Endodermal cell (in vitro differentiated cells): ENCODE measurements around the gene SLC5A10. TPM values are rescaled to one million over a fixed set of nuclear protein-coding genes. Genes with fewer than 3 reads are reported as not detected.

Experiments used
- DNase-seq: peaks from one replicate; pipeline ENCODE4 v3.0.0-alpha.2; 2017
- H3K27ac ChIP-seq: 2 replicates; pipeline ENCODE4 v1.5.1; 2013; ENCODE audit warnings: mild to moderate bottlenecking, low read depth, low read length, moderate library complexity
- H3K27me3 ChIP-seq: 2 replicates; pipeline ENCODE4 v1.6.1; 2013; ENCODE audit warnings: mild to moderate bottlenecking, low read length, moderate library complexity; ENCODE audit not compliant: insufficient read depth, control insufficient read depth, poor library complexity, severe bottlenecking
- H3K36me3 ChIP-seq: 2 replicates; pipeline ENCODE4 v1.7.0; 2013; ENCODE audit warnings: mild to moderate bottlenecking, low read length, moderate library complexity; ENCODE audit not compliant: control insufficient read depth, insufficient read depth
- H3K4me1 ChIP-seq: one replicate; pipeline ENCODE4 v1.7.0; 2013; ENCODE audit warnings: low read length; ENCODE audit not compliant: control insufficient read depth, insufficient read depth
- H3K4me3 ChIP-seq: 2 replicates; pipeline ENCODE4 v1.5.1; 2013; ENCODE audit warnings: mild to moderate bottlenecking, low read length, moderate library complexity
- H3K9ac ChIP-seq: 2 replicates; pipeline ENCODE4 v1.6.1; 2013; ENCODE audit warnings: mild to moderate bottlenecking, low read length, moderate library complexity; ENCODE audit not compliant: poor library complexity, severe bottlenecking; ENCODE audit errors: extremely low read depth
- H3K9me3 ChIP-seq: 2 replicates; pipeline ENCODE4 v1.6.1; 2013; ENCODE audit warnings: mild to moderate bottlenecking, low read length, moderate library complexity; ENCODE audit not compliant: control insufficient read depth
- H3K27ac Mint-ChIP-seq: 2 replicates; pipeline ENCODE4 v1.8.0; 2020; ENCODE audit warnings: mixed read lengths
- H3K27me3 Mint-ChIP-seq: 2 replicates; pipeline ENCODE4 v1.8.0; 2021; ENCODE audit warnings: mild to moderate bottlenecking, mixed read lengths; ENCODE audit not compliant: insufficient read depth
- H3K36me3 Mint-ChIP-seq: 2 replicates; pipeline ENCODE4 v1.8.0; 2020; ENCODE audit warnings: low read depth, mixed read lengths
- H3K4me1 Mint-ChIP-seq: 2 replicates; pipeline ENCODE4 v1.8.0; 2020; ENCODE audit warnings: mixed read lengths
- H3K4me3 Mint-ChIP-seq: 2 replicates; pipeline ENCODE4 v1.8.0; 2020; ENCODE audit warnings: mild to moderate bottlenecking, moderate library complexity, mixed read lengths
- H3K9me3 Mint-ChIP-seq: 2 replicates; pipeline ENCODE4 v1.8.0; 2020; ENCODE audit warnings: mild to moderate bottlenecking, mixed read lengths
- WGBS, 2 experiments: methylation state at CpG; one replicate each; pipeline versions ENCODE4 v1.1.5 to v1.1.7; 2013; ENCODE audit warnings: missing lambda C conversion rate in 2 of 2, mixed read lengths in 1 of 2; ENCODE audit not compliant: insufficient coverage in 1 of 2, insufficient read length in 1 of 2; 5-methylcytosine and 5-hydroxymethylcytosine counted together
- total RNA-seq, 2 donors: library from RNA; stranded (reverse); fragmentation: NEBNext Ultra II Directional in 1 of 2; extraction: Animal tissue kit (Norgen Biotek cat#: 25700) in 1 of 2; gene quantifications; 2 replicates in 1 of 2; 3 replicates in 1 of 2; pipeline ENCODE4 v1.2.1, GENCODE V29; 2021
- TF ChIP-seq, protein P1 (sequence below): fragments of 200-600 bp; sonication (generic); conservative IDR thresholded peaks from 2 replicates; pipeline ENCODE4 v1.5.0; 2021; ENCODE audit warnings: antibody characterized with exemption, mild to moderate bottlenecking

Gene SLC5A10
- total RNA-seq, 2 donors from 2014 or later = 0.11 to 0.29 TPM

DNA sequence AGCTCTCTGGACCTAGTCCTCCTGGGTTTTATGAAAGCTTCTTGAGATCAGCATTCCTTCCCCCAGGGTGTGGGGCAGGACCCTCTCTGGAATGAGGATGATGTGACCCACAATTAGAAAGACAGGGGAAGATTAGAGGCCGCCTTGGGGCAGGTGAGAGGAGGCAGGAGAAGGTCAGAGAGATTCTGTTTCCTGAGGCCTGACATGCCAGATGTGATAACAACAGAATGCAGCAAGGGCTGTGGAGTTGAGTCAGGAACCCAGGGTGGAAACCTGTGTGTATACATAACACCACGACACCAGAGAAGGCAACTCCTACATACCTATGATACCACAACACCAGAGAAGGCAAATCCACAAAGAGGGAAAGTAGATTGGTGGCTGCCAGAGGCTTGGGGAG lies 5.4 kb upstream of the SLC5A10 start:
- no peaks in the 10 kb centered on the region for H3K9me3 ChIP-seq
- peak; percentile 58 for DNase-seq
- Mint-ChIP-seq H3K4me1 (peaks cover 9% of the 10 kb centered on the region), H3K4me3 (no peak overlapping the region), H3K9me3 (no peaks in the 10 kb centered on the region), H3K36me3 (no peaks in the 10 kb centered on the region), H3K27ac (no peak overlapping the region), H3K27me3 (no peaks in the 10 kb centered on the region)
- H3K27ac ChIP-seq = no peak overlapping the region
- H3K9ac ChIP-seq = no peak overlapping the region
- H3K36me3 ChIP-seq = no peaks in the 10 kb centered on the region
- H3K4me1 ChIP-seq = no peaks in the 10 kb centered on the region
- no peak overlapping the region for H3K4me3 ChIP-seq
- TF ChIP-seq, protein P1, sequence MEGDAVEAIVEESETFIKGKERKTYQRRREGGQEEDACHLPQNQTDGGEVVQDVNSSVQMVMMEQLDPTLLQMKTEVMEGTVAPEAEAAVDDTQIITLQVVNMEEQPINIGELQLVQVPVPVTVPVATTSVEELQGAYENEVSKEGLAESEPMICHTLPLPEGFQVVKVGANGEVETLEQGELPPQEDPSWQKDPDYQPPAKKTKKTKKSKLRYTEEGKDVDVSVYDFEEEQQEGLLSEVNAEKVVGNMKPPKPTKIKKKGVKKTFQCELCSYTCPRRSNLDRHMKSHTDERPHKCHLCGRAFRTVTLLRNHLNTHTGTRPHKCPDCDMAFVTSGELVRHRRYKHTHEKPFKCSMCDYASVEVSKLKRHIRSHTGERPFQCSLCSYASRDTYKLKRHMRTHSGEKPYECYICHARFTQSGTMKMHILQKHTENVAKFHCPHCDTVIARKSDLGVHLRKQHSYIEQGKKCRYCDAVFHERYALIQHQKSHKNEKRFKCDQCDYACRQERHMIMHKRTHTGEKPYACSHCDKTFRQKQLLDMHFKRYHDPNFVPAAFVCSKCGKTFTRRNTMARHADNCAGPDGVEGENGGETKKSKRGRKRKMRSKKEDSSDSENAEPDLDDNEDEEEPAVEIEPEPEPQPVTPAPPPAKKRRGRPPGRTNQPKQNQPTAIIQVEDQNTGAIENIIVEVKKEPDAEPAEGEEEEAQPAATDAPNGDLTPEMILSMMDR = no peak
- WGBS, 2 experiments = 64 to 80% methylated on average over 1 of the region's 2 CpGs
- H3K27me3 ChIP-seq = no peaks in the 10 kb centered on the region

DNA sequence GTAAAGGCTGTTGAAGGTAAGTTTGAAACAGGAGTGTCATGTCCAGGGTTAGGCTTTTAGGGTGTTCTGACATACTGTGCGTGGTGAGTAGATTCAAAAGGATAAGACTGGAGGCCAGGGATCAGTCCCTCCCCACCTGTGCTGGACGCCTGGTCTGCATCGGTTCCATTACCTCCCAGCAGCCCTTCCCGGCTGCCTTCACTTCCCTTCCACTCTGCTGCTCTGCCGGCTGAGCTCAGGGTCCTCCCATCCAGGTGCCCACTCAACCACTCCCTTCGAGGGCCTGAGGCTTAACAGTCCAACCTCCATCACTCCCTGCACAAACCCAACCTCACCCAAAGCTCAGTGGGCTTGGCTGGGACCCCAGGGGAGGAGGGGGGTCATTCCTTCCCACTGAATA lies 4.1 kb upstream of the SLC5A10 start:
- WGBS, 2 experiments = 86 to 100% methylated on average over 1 to 6 of the region's 6 CpGs
- Mint-ChIP-seq H3K4me1 (peaks cover 9% of the 10 kb centered on the region), H3K9me3 (no peaks in the 10 kb centered on the region)

DNA sequence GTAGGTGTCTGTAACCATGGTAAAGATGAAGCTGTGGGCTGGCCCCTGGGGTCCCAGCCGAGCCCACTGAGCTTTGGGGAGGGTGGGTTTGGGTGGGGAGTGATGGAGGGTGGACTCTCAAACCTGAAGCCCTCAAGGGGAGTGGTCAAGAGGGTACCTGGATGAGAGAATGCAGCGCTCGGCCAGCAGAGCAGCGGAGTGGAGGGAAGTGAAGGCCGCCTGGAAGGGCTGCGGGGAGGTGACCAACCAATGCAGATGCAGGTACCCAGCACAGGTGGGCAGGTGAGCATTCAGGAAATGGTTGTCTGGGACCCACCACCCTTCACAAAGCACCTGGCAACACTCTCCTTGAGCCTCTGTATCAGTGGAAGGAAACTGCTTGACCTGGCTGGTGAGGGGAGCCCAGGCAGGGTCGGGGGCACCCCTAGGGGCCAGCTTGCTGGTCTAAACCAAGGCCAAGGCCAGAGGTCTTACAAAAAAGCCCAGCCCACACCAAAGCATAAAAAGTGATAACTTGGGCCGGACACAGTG lies 3.4 kb upstream of the SLC5A10 start:
- no peak overlapping the region for H3K27ac Mint-ChIP-seq
- H3K27me3 Mint-ChIP-seq = no peaks in the 10 kb centered on the region
- H3K27ac ChIP-seq = no peak overlapping the region
- no peaks in the 10 kb centered on the region for H3K36me3 ChIP-seq
- H3K4me1 Mint-ChIP-seq = peaks cover 9% of the 10 kb centered on the region
- no peaks in the 10 kb centered on the region for H3K27me3 ChIP-seq
- H3K4me3 Mint-ChIP-seq = no peak overlapping the region
- H3K36me3 Mint-ChIP-seq = no peaks in the 10 kb centered on the region
- no peaks in the 10 kb centered on the region for H3K4me1 ChIP-seq
- H3K9me3 ChIP-seq = no peaks in the 10 kb centered on the region
- no peak overlapping the region for H3K9ac ChIP-seq
- TF ChIP-seq, protein P1 = no peak
- no peaks in the 10 kb centered on the region for H3K9me3 Mint-ChIP-seq
- DNase-seq = no peak
- WGBS, 2 experiments = 93 to 98% methylated on average over 6 to 8 of the region's 8 CpGs
- H3K4me3 ChIP-seq = no peak overlapping the region

More for the DNA sequence above, 4.1 kb upstream of the SLC5A10 start:
- Histone ChIP-seq H3K9me3 (no peaks in the 10 kb centered on the region), H3K27ac (no peak overlapping the region), H3K4me1 (no peaks in the 10 kb centered on the region), H3K9ac (no peak overlapping the region), H3K36me3 (no peaks in the 10 kb centered on the region), H3K4me3 (no peak overlapping the region), H3K27me3 (no peaks in the 10 kb centered on the region)
- Mint-ChIP-seq H3K36me3 (no peaks in the 10 kb centered on the region), H3K27ac (no peak overlapping the region), H3K4me3 (no peak overlapping the region), H3K27me3 (no peaks in the 10 kb centered on the region)
- TF ChIP-seq, protein P1 = no peak
- DNase-seq = no peak
